Endodermal cell (in vitro differentiated cells): ENCODE results near the gene DCTD. TPM values are rescaled to one million over a fixed set of nuclear protein-coding genes. Genes with fewer than 3 reads are reported as not detected.

Experiments
- DNase-seq: peaks from one replicate; pipeline ENCODE4 v3.0.0-alpha.2; 2017
- H3K27ac ChIP-seq: 2 replicates; pipeline ENCODE4 v1.5.1; 2013; ENCODE audit warnings: mild to moderate bottlenecking, low read depth, low read length, moderate library complexity
- H3K27me3 ChIP-seq: 2 replicates; pipeline ENCODE4 v1.6.1; 2013; ENCODE audit warnings: mild to moderate bottlenecking, low read length, moderate library complexity; ENCODE audit not compliant: insufficient read depth, control insufficient read depth, poor library complexity, severe bottlenecking
- H3K36me3 ChIP-seq: 2 replicates; pipeline ENCODE4 v1.7.0; 2013; ENCODE audit warnings: mild to moderate bottlenecking, low read length, moderate library complexity; ENCODE audit not compliant: control insufficient read depth, insufficient read depth
- H3K4me1 ChIP-seq: one replicate; pipeline ENCODE4 v1.7.0; 2013; ENCODE audit warnings: low read length; ENCODE audit not compliant: control insufficient read depth, insufficient read depth
- H3K4me3 ChIP-seq: 2 replicates; pipeline ENCODE4 v1.5.1; 2013; ENCODE audit warnings: mild to moderate bottlenecking, low read length, moderate library complexity
- H3K9ac ChIP-seq: 2 replicates; pipeline ENCODE4 v1.6.1; 2013; ENCODE audit warnings: mild to moderate bottlenecking, low read length, moderate library complexity; ENCODE audit not compliant: poor library complexity, severe bottlenecking; ENCODE audit errors: extremely low read depth
- H3K9me3 ChIP-seq: 2 replicates; pipeline ENCODE4 v1.6.1; 2013; ENCODE audit warnings: mild to moderate bottlenecking, low read length, moderate library complexity; ENCODE audit not compliant: control insufficient read depth
- H3K27ac Mint-ChIP-seq: 2 replicates; pipeline ENCODE4 v1.8.0; 2020; ENCODE audit warnings: mixed read lengths
- H3K27me3 Mint-ChIP-seq: 2 replicates; pipeline ENCODE4 v1.8.0; 2021; ENCODE audit warnings: mild to moderate bottlenecking, mixed read lengths; ENCODE audit not compliant: insufficient read depth
- H3K36me3 Mint-ChIP-seq: 2 replicates; pipeline ENCODE4 v1.8.0; 2020; ENCODE audit warnings: low read depth, mixed read lengths
- H3K4me1 Mint-ChIP-seq: 2 replicates; pipeline ENCODE4 v1.8.0; 2020; ENCODE audit warnings: mixed read lengths
- H3K4me3 Mint-ChIP-seq: 2 replicates; pipeline ENCODE4 v1.8.0; 2020; ENCODE audit warnings: mild to moderate bottlenecking, moderate library complexity, mixed read lengths
- H3K9me3 Mint-ChIP-seq: 2 replicates; pipeline ENCODE4 v1.8.0; 2020; ENCODE audit warnings: mild to moderate bottlenecking, mixed read lengths
- CTCF ChIP-seq: fragments of 200-600 bp; sonication (generic); conservative IDR thresholded peaks from 2 replicates; pipeline ENCODE4 v1.5.0; 2021; ENCODE audit warnings: antibody characterized with exemption, mild to moderate bottlenecking
- WGBS, 2 experiments: methylation state at CpG; one replicate each; pipeline versions ENCODE4 v1.1.5 to v1.1.7; 2013; ENCODE audit warnings: missing lambda C conversion rate in 2 of 2, mixed read lengths in 1 of 2; ENCODE audit not compliant: insufficient coverage in 1 of 2, insufficient read length in 1 of 2; 5-methylcytosine and 5-hydroxymethylcytosine counted together
- total RNA-seq, 2 donors: library from RNA; stranded (reverse); fragmentation: NEBNext Ultra II Directional in 1 of 2; extraction: Animal tissue kit (Norgen Biotek cat#: 25700) in 1 of 2; gene quantifications; 2 replicates in 1 of 2; 3 replicates in 1 of 2; pipeline ENCODE4 v1.2.1, GENCODE V29; 2021

The DCTD gene
- total RNA-seq, 2 donors from 2014 or later = 104 to 111 TPM

GRCh38 chr4:182880387-182881356 is 36.5 kb downstream of the DCTD start:
- no peak overlapping the region for H3K4me3 Mint-ChIP-seq
- no peak for DNase-seq
- H3K9me3 Mint-ChIP-seq = peaks cover 33% of the 10 kb centered on the region
- Histone ChIP-seq H3K27me3 (no peaks in the 10 kb centered on the region), H3K4me3 (no peak overlapping the region), H3K4me1 (no peaks in the 10 kb centered on the region), H3K9ac (no peak overlapping the region), H3K27ac (peak overlapping the region; percentile 13), H3K9me3 (peaks cover 27% of the 10 kb centered on the region), H3K36me3 (peaks cover 30% of the 10 kb centered on the region)
- WGBS, 2 experiments = 89 to 94% methylated on average over 20 to 26 of the region's 26 CpGs
- peaks cover 39% of the 10 kb centered on the region for H3K36me3 Mint-ChIP-seq
- no peaks in the 10 kb centered on the region for H3K27me3 Mint-ChIP-seq
- H3K4me1 Mint-ChIP-seq = peaks cover 14% of the 10 kb centered on the region
- no peak for TF ChIP-seq CTCF
- no peak overlapping the region for H3K27ac Mint-ChIP-seq

- H3K4me3 Mint-ChIP-seq = no peak overlapping the region
- no peak overlapping the region for H3K27ac Mint-ChIP-seq
- Histone ChIP-seq H3K27ac (no peak overlapping the region), H3K9me3 (peaks cover 20% of the 10 kb centered on the region), H3K9ac (no peak overlapping the region), H3K4me1 (no peaks in the 10 kb centered on the region), H3K27me3 (no peaks in the 10 kb centered on the region), H3K4me3 (no peak overlapping the region), H3K36me3 (peaks cover 22% of the 10 kb centered on the region)
- TF ChIP-seq CTCF = no peak
- peaks cover 26% of the 10 kb centered on the region for H3K9me3 Mint-ChIP-seq
- DNase-seq = no peak
- no peaks in the 10 kb centered on the region for H3K27me3 Mint-ChIP-seq
- 95 to 98% methylated on average over 9 of the region's 9 CpGs for WGBS, 2 experiments
- peaks cover 32% of the 10 kb centered on the region for H3K36me3 Mint-ChIP-seq
- H3K4me1 Mint-ChIP-seq = peaks cover 14% of the 10 kb centered on the region
Observed at GRCh38 chr4:182879913-182880312, 37.3 kb downstream of the DCTD start.

GRCh38 chr4:182878633-182879495 is 38.3 kb downstream of the DCTD start:
- Mint-ChIP-seq H3K36me3 (peaks cover 23% of the 10 kb centered on the region), H3K27me3 (no peaks in the 10 kb centered on the region), H3K4me3 (no peak overlapping the region), H3K27ac (no peak overlapping the region), H3K9me3 (peaks cover 18% of the 10 kb centered on the region), H3K4me1 (peaks cover 14% of the 10 kb centered on the region)
- H3K36me3 ChIP-seq = peaks cover 14% of the 10 kb centered on the region
- WGBS, 2 experiments = 94 to 99% methylated on average over 11 to 16 of the region's 16 CpGs
- DNase-seq = no peak
- H3K4me3 ChIP-seq = no peak overlapping the region
- H3K27ac ChIP-seq = no peak overlapping the region
- H3K9ac ChIP-seq = no peak overlapping the region
- no peaks in the 10 kb centered on the region for H3K27me3 ChIP-seq
- H3K4me1 ChIP-seq = no peaks in the 10 kb centered on the region
- peak; percentile 31 for TF ChIP-seq CTCF
- peaks cover 9% of the 10 kb centered on the region for H3K9me3 ChIP-seq
